ENCODE data around the gene NEU2.
"Not testable (repeated sequence)": the region's sequence is repeated elsewhere in the genome, so short reads cannot be mapped to it uniquely, and the experiment has no call there.

The NEU2 gene

DNA sequence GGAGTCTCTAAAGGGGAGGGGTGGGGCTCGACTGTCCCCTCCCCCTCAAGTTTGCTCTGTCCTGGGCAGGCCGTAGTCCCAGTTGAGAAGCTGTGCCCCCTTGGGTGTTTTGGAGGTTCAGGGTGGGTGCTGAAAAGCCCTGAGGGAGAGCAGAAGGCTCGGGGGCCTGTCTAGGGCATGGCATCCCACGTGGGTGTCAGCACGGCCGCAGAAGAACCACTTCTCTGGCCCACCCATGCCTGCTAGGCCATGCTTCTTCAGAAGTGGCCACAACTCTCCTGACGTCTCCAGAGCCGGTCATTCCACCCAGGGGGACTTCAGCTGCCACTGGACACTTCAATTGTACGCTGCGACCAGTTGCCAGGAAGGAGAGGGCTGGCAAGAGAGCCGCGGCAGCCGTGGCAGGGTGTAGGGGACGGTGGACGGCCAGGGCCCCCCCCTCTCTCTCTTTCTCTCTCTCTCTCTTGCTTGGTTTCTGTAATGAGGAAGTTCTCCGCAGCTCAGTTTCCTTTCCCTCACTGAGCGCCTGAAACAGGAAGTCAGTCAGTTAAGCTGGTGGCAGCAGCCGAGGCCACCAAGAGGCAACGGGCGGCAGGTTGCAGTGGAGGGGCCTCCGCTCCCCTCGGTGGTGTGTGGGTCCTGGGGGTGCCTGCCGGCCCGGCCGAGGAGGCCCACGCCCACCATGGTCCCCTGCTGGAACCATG, 27.5 kb downstream of the NEU2 start, which contains the start of gene INPP5D:
Gene INPP5D (plus strand): TSS at position 546 of the 704 bp plus-strand sequence. CDS start 137 bp downstream, at position 683.
- DNase-seq = peak; percentile 78

DNA sequence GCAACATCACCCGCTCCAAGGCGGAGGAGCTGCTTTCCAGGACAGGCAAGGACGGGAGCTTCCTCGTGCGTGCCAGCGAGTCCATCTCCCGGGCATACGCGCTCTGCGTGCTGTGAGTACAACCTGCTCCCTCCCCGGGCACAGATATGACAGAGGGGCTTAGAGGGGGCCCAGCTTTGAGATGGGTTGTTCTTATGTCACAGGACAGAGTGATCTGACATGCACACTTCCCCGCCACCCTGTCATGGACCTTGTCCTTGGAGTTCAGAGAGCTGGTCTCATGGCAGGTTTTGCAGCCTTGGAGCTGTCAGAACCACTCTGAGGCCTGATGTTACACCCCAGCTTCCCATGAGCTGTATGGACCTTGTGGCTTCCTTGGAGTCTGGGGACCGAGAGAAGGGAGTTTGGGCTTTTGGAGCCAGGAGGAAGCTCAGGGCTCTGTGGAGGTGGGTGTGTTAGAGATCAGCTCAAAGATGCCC, 28.1 kb downstream of the NEU2 start:
- no peak for DNase-seq

DNA sequence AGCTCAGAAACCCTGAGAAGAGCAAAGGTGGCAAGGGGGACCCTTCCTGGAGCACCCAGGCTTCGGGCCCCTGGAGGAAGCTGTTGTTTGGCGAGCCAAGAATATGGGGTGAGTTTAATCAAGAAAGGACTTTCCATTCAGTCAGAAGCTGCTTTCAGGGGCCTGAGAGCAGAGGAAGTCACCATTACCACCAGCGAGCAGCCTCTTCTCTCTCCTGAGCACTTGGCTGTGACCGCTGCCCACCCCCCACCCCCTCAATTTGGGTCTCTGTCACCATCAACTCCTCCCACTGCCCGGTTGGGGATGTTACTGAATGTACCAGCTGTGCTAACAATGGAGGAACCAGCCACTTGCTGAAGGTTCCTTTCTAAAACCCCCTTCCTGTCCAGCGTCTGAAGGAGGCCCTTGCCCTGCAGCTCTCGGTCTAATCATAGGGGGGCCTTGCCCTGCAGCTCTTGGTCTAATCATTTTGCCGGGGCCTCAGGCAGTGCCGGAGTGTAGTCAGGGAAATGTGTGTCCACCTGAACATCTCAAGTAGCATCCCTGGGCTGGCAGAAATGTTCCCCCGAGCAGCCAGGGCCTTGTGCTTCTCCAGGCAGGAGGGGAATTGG, 28.6 kb downstream of the NEU2 start:
- peak; percentile 62 for DNase-seq

DNA sequence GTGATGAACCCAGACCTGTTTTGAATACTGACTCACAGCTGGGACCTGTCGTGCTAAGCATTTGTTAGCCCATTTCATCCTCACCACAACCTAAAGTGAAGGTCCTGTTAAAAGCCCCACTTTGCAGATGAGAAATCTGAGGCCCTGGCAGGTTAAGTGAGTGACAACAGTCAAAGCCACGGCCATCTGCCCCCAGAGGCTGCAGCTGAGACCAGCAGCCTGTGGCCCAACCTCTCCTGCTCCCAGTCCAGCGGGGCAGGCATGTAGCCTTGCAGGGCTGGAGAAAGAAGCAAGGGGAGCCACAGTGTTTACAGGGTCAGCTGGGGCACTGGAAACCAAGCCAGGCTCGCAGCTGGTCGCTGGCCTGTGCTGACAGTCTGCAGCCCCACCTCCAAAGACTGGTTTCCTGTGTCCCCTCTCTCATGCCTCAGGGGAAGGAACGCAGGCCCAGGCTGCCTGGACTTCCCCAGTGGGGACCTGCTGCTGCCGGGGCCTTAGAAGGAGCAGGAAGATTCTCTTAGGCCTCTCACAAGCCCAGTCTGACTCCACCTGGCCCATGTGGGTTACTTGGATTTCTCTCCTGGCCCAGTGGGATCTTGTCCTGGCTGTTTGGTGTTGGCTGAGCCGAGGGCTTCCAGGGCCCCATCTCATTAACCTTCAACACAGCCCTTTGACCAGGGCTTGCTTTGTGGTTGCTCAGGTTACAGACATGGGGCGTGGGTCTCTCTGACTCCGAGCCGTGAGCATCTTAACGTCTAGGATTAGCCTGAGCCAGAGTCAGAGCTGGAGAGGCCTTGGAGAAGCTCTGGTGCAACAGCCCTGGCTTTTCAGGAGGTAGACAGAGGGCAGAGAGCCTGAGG, 29.3 kb downstream of the NEU2 start:
- DNase-seq = peak; percentile 57

DNA sequence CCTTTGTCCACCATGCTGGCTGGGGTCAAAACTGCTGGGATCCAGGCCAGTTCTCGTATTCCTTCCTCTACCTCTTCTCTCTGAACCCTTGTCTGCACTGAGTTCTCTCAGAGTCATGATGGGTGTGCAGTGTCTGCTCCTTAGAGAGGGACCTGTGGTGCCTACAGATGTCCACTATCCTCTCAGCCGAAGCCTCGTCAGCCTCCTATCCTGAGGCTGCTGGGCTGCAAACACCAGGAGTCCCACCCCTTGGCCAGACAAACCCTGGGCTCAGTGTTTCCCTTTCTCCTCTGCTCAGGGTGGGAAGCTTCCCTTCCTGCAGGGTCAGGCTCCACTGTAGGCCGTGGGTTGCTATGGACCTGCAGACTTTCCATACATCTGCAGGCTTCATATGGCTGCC, 30.0 kb downstream of the NEU2 start:
- DNase-seq = no peak

DNA sequence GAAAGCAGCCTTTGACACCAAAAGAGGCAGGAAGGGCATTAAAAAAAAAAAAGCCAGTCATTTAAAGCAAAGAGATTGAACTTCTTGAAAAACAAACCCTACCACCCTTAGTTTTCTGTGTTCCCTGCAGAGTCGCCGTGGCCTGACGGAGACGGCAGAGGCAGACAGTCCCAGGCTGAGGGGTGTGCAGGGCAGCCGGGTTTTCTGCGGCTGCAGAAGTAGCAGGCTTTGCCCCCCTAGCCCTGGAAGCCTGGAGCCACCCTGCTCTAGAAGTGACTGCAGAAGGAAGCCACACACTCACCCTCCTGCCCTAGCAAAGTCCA, 30.4 kb downstream of the NEU2 start:
- DNase-seq = no peak

DNA sequence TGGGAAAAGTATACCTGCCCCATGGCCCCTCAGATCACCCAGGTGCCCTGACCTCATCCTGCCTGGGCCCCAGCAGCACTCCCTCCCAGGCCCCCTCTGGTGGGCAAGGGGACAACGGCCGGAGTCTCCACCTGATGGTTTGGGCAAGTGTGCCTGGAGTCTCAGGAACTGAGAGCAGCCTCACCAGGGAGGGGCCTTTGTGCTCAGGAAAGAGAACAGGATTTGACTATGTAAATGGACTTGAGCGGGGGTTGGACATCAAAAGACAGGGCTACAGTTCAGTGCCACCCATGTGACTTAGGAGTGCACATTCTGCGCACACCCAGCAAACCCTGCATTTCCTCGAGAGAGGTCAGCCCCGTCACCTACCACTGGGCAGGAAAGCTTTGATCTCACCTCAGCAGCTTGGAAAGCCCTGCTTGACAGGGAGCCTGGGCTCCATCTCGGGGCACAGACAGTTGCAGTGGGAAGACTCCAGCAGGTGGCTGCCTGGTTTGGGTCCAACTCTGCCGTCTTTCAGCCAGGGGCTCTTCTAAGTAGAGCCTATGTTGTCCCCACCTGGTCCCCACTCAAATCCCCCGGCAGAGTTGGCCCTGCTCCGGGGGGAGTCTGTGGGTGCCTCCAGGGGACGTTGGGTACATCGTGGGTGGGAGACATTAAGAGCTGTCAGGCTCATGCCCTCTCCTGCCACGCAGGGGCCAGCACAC, 30.9 kb downstream of the NEU2 start:
- peak; percentile 37 for DNase-seq

DNA sequence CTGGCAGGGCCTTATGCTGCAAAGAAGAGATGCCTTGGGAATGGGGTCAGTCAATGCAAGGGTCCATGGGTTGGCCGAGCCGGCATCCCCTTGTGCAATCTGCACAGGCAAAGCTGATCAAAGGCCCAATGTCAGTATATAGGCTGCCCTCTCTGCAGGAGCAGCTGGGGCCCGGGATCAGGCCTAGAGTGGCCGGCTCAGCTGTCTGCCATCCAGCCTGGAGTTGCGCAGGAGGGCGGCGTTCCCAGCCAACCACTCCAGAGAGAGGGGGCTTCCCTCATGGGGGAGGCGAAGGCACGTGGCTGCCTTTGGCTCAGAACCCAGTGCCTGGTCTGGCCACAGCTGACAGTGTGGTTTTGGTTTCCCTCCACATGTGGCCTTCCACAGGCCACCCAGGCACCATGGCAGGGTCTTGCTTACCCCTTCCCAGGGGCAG, 31.5 kb downstream of the NEU2 start:
- DNase-seq = no peak

DNA sequence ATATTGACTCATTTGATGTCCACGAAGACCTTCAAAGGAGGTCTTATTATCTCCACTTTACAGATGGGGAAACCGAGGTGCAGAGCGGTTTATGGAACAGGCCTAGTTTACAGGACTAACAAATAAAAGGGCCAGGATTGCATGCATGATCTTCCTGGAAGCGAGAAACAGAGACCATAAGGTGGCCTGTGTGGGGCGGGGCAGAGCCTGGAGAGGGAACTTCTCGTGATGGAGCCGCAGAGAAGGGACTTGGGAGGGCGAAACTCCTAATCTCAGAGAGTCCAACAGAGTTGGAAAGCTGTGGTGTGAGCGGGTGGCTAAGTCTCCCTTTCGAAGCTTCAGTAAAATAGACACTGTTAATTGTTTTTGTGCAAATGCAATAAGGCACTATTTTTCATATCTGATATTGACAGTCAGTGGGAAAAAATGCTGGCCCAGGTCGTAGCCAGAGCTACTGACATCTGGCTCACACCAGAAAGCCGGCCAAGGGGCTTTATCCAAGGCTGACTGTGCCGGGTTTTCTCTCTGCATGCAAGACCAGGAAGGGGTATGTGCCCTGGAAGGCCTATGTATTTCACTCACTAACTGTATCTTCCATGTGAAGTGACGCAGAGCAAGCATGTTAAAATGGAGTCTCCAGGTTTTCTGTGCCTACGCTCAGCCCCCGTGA, 32.2 kb downstream of the NEU2 start:
- DNase-seq = no peak

DNA sequence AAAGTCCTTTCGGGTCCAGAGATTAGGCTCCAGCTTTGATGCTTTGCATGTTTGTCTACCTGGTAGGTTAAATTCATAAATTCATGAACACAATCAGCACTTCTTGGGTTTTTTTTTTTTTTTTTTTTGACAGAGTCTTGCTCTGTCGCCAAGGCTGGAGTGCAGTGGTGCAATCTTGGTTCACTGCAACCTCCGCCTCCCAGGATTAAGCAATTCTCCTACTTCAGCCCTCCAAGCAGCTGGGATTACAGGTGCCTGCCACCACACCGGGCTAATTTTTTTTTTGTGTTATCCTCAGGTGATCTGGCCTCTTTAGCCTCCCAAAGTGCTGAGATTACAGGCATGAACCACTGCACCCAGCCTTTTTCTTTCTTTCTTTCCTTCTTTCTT, 32.7 kb downstream of the NEU2 start:
- DNase-seq = not testable (repeated sequence)

DNA sequence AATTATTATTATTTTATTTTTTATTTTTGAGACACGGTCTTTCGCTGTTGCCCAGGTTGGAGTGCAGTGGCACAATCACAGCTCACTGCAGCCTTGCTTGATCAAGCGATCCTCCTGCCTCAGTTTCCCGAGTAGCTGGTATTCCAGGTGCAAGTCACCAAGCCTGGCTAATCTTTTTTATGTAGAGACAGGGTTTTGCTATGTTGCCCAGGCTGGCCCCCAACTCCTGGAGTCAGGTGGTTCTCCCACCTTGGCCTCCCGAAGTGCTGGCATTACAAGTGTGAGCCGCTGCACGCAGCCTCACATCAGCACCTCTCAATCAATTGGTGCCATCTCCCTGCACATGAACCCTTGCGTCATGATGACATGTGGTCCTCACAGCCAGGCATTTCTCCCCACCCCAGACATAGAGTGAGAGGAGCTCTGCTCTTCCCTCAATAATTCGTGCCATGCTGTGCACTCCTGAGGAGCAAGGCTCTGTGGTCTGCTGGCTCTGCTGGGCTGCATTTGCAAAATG, 33.5 kb downstream of the NEU2 start:
- DNase-seq = no peak

DNA sequence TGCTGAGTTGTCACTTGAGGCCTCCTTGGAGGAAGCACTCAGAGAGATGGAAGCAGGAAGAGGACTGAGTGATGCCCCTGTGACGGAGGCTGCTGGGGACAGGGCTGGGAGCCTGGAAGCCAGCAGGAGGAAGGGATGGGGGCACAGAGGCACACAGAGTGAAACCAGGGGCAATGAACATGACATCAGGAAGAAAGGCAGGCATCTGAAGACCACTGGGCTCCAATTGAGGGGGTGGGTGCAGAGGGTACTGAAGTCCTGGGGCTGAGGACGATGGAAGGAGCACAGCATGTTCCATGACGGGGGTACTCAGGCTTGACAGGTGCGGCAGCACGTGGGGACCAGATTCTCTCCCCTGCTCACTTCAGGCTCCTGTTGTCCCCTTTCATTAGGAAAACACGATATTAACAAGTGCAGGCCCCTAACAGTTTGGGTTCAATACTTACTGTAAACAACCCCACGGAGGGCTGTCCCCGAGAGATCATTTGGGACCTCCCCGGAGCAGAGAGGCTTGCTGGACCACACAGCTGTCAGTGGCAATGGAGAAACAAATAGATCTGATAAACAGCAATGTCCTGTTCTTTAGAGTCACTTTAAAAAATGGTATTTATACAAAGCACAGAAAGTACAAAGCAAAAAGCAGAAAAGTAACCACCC, 36.4 kb downstream of the NEU2 start:
- no peak for DNase-seq

DNA sequence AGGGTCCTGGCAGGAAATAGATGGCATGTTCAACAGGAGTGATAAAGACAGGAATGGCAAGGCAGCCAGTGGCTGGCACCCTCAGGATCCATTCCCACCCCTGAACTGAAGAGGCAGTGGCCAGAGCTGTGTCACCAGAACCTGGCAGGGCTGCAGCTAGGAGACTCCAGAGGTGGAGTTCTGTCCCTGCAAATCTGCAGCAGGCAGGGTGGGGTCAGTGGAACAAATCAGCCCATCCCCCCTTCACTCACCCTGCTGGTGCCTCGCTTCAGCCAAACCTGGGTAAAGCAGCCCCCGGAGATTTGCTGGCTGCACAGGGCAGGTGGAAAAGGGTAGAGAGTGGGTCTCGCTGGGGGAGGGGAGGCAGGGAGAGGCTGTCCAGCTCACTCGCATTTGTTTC, 40.4 kb downstream of the NEU2 start:
- no peak for DNase-seq

DNA sequence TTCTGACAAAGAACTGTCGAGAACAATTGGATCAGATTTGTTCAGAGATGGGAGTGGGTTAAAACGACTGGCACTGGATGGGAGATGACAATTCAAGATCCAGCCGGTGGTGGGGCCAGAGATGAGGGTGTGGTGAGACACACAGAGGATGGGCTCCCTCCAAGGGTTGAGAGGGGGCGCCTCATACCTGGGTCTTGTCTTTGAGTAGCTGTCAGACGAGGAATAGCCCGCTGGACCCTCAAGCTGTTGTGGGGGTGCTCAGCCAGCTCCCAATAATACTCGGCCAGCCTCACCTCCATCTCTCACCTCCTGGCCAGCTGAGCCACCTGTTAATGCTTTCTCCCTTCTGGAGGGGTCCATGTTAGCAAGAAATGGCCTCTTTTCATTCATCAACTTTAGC, 41.6 kb downstream of the NEU2 start:
- DNase-seq = no peak

DNA sequence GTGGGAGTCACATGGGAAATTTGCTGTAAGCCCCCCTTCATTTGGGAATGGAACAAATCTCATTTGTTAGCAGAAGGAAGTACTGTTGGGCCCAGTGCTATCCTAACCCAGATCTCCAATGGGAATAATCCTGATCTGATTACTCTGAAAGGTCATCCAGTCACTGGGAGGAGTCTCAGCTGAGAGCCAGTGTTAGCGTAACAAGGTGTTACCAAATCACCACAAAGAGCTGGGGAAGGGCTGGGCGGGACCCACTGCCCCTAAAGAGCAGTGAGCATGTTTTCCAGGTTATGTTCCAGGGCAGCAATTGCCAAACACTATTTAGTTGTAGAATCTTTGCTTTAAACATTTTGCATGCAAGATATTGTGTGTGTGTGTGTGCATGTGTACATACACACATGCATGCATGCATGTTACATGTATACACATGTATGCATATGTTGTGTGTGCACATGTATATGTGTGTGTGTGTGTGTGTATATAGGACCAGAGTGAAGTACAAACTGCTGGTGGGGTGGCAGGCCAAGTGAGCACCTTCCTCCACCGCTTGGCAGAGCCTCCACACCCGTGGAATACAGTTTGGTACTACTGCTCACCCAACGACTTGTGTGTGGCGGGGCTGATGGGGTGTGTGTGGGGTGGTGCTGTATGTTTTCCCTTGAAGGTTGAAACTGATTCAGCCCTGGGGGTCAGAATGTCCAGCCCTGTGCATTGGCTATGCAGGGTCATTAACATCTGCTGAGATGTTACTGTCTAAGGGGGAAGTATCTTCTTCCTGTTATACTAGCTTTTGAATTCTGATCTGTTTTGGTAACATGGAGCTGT, 42.9 kb downstream of the NEU2 start:
- no peak for DNase-seq

DNA sequence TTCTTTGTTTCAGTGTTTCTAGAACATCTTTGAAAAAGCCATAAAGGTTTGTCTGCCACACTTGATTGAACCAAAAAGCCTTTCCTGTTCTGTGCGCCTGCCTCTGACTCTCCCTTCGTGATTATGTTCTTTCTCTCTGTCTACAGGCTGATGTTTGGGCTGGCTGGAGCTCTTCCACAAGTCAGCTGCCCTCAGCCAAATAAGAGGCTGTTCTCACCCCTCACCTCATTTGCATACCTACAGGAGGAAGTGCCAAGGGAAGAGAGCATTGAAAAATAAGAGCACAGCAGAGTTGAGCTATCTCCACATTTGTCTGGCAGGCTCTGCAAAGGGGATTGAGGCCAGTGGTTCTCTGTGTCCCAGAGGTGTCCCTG, 43.5 kb downstream of the NEU2 start:
- no peak for DNase-seq

DNA sequence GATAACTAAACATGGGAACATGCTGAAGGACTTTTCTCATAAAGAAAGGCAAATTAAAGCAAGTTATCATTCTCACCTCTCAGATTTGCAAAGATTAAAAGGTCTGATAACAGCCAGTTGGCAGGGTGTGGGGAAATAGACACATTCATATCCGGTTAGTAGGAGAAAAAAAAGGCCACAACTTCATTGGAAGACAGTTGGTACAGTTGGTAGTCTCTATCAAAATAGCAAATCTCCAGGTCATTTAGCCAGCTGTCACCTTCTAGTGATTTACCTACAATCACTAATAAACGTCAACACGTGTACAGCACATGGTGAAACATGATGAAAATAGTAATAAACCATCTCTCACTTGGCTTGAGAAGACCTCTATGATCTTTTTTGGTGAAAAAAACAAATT, 44.3 kb downstream of the NEU2 start:
- DNase-seq = no peak

DNA sequence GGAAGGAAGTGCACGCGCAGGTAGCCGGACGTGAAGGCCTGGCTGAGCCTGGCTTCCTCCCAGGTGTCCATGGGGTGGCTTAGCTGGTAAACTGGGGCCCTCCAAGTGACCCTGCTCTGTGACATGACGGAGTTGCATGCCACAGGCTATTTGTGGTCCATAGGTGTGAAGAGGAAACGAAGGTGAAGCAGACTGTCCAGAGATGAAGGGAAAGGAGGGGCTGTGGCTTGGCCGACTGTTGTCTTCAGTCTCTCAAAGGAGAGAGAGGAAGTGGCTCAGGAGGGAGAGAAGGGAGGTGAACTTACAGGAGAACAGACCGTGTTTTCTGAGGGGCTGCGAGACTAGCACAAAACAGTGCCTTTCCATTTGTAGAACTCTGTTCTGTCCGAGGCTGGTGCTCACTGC, 47.0 kb downstream of the NEU2 start:
- peak; percentile 23 for DNase-seq

DNA sequence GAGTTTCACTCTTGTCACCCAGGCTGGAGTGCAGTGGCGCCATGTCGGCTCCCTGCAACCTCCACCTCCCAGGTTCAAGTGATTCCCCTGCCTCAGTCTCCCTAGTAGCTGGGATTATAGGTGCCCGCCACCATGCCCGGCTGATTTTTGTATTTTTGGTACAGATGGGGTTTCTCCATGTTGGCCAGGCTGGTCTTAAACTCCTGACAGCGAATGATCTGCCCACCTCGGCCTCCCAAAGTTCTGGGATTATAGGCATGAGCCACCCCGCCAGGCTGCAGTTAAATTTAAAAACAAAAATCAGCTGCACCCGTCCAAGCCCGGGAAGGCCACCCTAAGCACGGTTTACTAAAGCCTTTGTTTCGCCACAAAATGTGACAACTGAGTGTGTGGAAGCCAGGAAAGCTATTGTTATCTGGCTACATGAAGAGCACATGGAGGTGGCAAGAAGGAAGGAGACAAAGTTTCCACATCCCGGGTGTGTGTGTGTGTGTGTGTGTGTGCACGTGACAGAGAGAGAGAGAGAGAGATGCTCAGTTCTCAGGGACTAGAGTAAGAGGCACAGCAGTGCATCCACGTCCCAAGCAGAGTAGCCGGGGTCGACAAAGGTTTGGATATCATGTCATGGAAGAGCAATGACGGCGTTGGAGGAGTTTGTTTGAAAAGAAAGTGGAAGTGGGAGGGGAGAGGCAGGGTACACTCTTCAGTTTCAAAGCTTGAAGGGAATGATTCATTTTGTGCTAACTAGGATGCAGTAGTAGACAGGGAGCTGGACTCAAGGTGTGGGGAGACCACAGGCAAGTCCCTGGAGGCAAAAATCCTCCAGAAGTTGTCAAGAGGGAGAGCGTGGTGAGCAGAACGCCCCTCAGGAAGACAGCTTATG, 47.7 kb downstream of the NEU2 start:
- peak; percentile 45 for DNase-seq

DNA sequence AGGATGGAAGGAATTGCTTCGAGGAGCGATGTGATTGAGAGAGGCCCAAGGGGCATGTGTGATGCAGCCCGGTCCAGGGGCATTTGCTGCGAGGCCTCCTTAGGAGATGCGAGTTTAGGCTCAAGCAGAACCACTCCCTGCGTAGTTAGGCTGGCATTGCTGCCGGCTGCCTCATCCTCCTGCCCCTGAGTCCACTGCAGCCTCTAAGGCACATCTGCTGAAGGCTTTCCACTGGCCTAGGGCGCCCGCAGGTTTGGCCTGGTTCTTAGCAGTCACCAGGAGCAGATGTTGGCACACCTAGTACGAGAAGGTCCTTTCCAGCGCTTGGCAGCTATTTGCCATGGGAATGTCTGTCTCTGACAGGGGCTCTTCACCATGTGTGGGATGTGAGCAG, 48.4 kb downstream of the NEU2 start:
- no peak for DNase-seq
